ENCODE measurements around the gene IWS1.

DNA sequence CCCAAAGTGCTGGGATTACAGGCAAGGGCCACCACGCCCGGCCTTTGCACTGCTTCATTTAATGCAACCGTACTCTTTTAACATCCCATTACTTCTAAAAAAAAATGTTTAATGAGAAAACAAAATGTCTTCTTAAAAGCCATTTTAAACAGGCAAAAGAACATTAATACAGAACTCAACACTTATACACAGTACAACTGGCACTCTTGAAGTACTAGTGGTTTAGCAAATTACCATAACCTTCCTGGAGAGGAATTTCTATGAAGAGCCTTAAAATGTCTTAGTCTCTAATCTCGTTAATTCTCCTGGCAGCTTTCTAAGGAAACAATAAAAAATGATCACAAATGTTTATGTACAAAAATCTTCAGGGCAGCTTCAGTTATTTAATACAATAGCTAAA is 5.9 kb downstream of the IWS1 start:
- TF ChIP-seq POLR2A (IDR thresholded peaks at IDR 0.05; ENCODE audit: low read depth, low read length) (no peak), POLR2AphosphoS5 (IDR thresholded peaks at IDR 0.05; ENCODE audit: low read depth, low read length) (no peak), TAF1 (IDR thresholded peaks at IDR 0.05; ENCODE audit: borderline replicate concordance, low read depth, low read length) (no peak)

All from GM12892 (cell line).